HFFc6 (cell line): ENCODE measurements around the gene CSF3. TPM values are rescaled to one million over a fixed set of nuclear protein-coding genes. Genes with fewer than 3 reads are reported as not detected.

ENCODE experiments used
- DNase-seq: peaks from one replicate; pipeline ENCODE4 v3.0.0-alpha.2; 2018
- H3K27ac Mint-ChIP-seq: 2 replicates; pipeline ENCODE4 v1.8.0; 2020; ENCODE audit warnings: mild to moderate bottlenecking, mixed read lengths
- H3K27me3 Mint-ChIP-seq: 2 replicates; pipeline ENCODE4 v1.8.0; 2021; ENCODE audit warnings: mild to moderate bottlenecking, moderate library complexity, mixed read lengths; ENCODE audit not compliant: insufficient read depth
- H3K36me3 Mint-ChIP-seq: 2 replicates; pipeline ENCODE4 v1.8.0; 2021; ENCODE audit warnings: low read depth, mixed read lengths
- H3K4me1 Mint-ChIP-seq: 2 replicates; pipeline ENCODE4 v1.8.0; 2020; ENCODE audit warnings: low read depth, mixed read lengths
- H3K4me3 Mint-ChIP-seq: 2 replicates; pipeline ENCODE4 v1.8.0; 2020; ENCODE audit warnings: mild to moderate bottlenecking, moderate library complexity, mixed read lengths
- H3K9me3 Mint-ChIP-seq: 2 replicates; pipeline ENCODE4 v1.8.0; 2020; ENCODE audit warnings: mild to moderate bottlenecking, mixed read lengths
- CTCF ChIP-seq: fragments of 200-600 bp; sonication (generic); IDR thresholded peaks from 2 replicates; pipeline ENCODE4 v1.5.0; 2021; ENCODE audit warnings: antibody characterized with exemption, mild to moderate bottlenecking
- total RNA-seq, 6 experiments: library from RNA; stranded (reverse); fragmentation: NEBNext Ultra II Directional; extraction: Animal tissue kit (Norgen Biotek cat#: 25700); gene quantifications; 2 replicates in 1 of 6; 3 replicates in 5 of 6; pipeline ENCODE4 v1.2.3, GENCODE V29; 2021

Gene CSF3
- total RNA-seq, 6 experiments from 2014 or later, result 0.31 to 0.59 (median 0.48) TPM; not detected in 1

- Mint-ChIP-seq H3K9me3 (no peaks in the 10 kb centered on the region), H3K4me3 (no peak overlapping the region), H3K36me3 (peaks cover 14% of the 10 kb centered on the region), H3K4me1 (no peaks in the 10 kb centered on the region), H3K27ac (no peak overlapping the region), H3K27me3 (peaks cover 5% of the 10 kb centered on the region)
- DNase-seq, result no peak
- TF ChIP-seq CTCF, result no peak
These were observed 17.4 kb downstream of the CSF3 start for GRCh38 chr17:40032322-40033320.

GRCh38 chr17:40033339-40033738 lies 18.1 kb downstream of the CSF3 start:
- DNase-seq, result no peak
- H3K4me3 Mint-ChIP-seq, result no peak overlapping the region
- H3K27me3 Mint-ChIP-seq, result peaks cover 5% of the 10 kb centered on the region
- H3K27ac Mint-ChIP-seq, result no peak overlapping the region
- H3K36me3 Mint-ChIP-seq, result peaks cover 14% of the 10 kb centered on the region
- no peak for TF ChIP-seq CTCF
- H3K9me3 Mint-ChIP-seq, result no peaks in the 10 kb centered on the region
- H3K4me1 Mint-ChIP-seq, result no peaks in the 10 kb centered on the region; the same call in 1 of the 2 replicates

- TF ChIP-seq CTCF, result no peak
- Mint-ChIP-seq H3K9me3 (no peaks in the 10 kb centered on the region), H3K4me3 (no peak overlapping the region), H3K27me3 (peaks cover 1% of the 10 kb centered on the region), H3K27ac (no peak overlapping the region), H3K36me3 (peaks cover 3% of the 10 kb centered on the region), H3K4me1 (peaks cover 12% of the 10 kb centered on the region)
- DNase-seq, result no peak
These were observed 19.4 kb downstream of the CSF3 start for GRCh38 chr17:40034426-40035161.

- no peaks in the 10 kb centered on the region for H3K9me3 Mint-ChIP-seq
- H3K4me3 Mint-ChIP-seq, result no peak overlapping the region
- peaks cover 1% of the 10 kb centered on the region for H3K27me3 Mint-ChIP-seq
- H3K36me3 Mint-ChIP-seq, result no peaks in the 10 kb centered on the region; the same call in 1 of the 2 replicates
- TF ChIP-seq CTCF, result peak; percentile 69
- H3K4me1 Mint-ChIP-seq, result peaks cover 14% of the 10 kb centered on the region
- no peak overlapping the region for H3K27ac Mint-ChIP-seq
- no peak for DNase-seq
These were observed 19.9 kb downstream of the CSF3 start for GRCh38 chr17:40035162-40035559.

- H3K27me3 Mint-ChIP-seq, result no peaks in the 10 kb centered on the region; the same call in none of the 2 replicates
- DNase-seq, result peak; percentile 91
- peak; percentile 87 for TF ChIP-seq CTCF
- no peaks in the 10 kb centered on the region for H3K9me3 Mint-ChIP-seq
- peak overlapping the region; percentile 63 for H3K4me3 Mint-ChIP-seq
- peaks cover 7% of the 10 kb centered on the region; the same call in 1 of the 2 replicates for H3K36me3 Mint-ChIP-seq
- peak overlapping the region; percentile 99 for H3K27ac Mint-ChIP-seq
- H3K4me1 Mint-ChIP-seq, result peaks cover 25% of the 10 kb centered on the region
These were observed 23.8 kb downstream of the CSF3 start for GRCh38 chr17:40038882-40039513.
